Measurements from ENCODE around the gene ZNF365. TPM values are rescaled to one million over a fixed set of nuclear protein-coding genes. Genes with fewer than 3 reads are reported as not detected.
"Not testable (repeated sequence)": the region's sequence is repeated elsewhere in the genome, so short reads cannot be mapped to it uniquely, and the experiment has no call there.

Gene ZNF365
- total RNA-seq, 1 donor from 2014 or later, result not detected

DNA sequence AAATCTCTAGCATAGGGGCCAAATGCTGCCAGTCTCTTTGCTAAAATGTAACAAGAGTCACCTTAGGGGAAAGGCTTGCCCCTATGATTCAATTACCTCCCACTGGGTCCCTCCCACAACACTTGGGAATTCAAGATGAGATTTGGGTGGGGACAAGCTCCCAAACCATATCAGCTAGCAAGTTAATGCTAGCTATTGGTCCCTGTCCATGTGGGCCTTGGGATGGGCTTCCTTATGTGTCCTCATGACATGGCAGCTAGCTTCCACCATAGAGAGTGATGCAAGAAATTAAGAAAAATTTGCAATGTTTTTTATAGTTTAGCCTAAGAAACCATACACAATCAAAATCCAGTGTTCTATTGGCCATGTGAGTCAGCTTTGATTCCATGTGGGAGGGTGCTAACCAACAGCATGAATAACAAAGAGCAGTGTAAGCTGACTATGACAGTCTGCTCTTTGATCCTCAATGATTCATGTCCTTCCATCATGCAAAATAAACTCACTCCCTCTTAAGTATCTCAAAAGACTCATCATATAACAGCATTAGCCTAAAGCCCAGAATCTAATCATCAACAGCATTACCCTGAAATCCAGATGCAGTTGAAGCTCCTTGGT is 21.7 kb upstream of the ZNF365 start:
- intact Hi-C loops (cut with micrococcal nuclease), result no loop called here

DNA sequence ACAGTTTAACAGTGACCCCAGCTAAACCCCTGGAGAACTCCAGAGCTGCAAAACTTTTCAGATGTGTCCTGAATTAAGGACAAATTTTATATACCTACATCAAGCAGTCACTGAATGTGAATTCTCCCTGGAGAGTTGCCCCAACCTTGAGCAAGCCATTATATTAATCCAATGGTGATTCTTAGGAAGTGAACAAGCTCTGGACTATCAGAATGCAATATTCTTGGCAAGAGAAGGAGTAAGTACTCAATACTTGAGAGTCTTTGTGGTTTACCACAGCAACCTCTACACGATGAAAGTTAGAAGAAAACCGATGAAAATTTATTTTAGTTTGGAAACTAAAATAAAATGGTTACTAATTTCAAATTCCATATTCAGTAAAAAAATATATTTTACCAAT is 19.3 kb upstream of the ZNF365 start:
- no peak for DNase-seq (ENCODE audit: low spot score)
- intact Hi-C loops (cut with micrococcal nuclease), result no loop called here
- H3K9me3 Mint-ChIP-seq, result peaks cover 32% of the 10 kb centered on the region
- H3K36me3 Mint-ChIP-seq (ENCODE audit: low read depth), result no peaks in the 10 kb centered on the region
- H3K27me3 Mint-ChIP-seq (ENCODE audit: low read depth), result no peaks in the 10 kb centered on the region
- no peak overlapping the region for H3K27ac Mint-ChIP-seq
- H3K4me1 Mint-ChIP-seq (ENCODE audit: low read depth), result peaks cover 7% of the 10 kb centered on the region
- H3K4me3 Mint-ChIP-seq (ENCODE audit: low read depth), result no peak overlapping the region

More for the DNA sequence above, 21.7 kb upstream of the ZNF365 start:
- Mint-ChIP-seq H3K27ac (no peak overlapping the region), H3K36me3 (ENCODE audit: low read depth) (no peaks in the 10 kb centered on the region), H3K4me1 (ENCODE audit: low read depth) (peaks cover 7% of the 10 kb centered on the region), H3K9me3 (peaks cover 50% of the 10 kb centered on the region), H3K27me3 (ENCODE audit: low read depth) (peaks cover 2% of the 10 kb centered on the region), H3K4me3 (ENCODE audit: low read depth) (no peak overlapping the region)
- DNase-seq (ENCODE audit: low spot score), result no peak

DNA sequence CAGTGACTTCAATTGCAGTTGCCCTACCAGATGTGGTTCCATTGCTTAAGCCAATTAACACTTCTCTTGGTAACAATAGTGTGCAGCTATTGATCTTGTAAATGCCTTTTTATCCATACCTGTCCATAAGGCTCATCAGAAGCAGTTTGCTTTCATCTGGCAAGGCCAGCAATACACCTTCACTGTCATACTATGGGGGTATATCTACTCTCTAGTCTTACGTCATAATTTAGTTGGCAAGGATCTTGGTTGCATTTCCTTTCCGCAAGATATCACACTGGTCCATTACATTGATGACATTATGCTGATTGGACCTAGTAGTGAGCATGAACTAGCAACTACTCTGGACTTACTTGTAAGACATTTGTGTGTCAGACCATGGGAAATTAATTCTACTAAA is 17.7 kb upstream of the ZNF365 start:
- DNase-seq (ENCODE audit: low spot score), result no peak
- Mint-ChIP-seq H3K27ac (no peak overlapping the region), H3K36me3 (ENCODE audit: low read depth) (no peaks in the 10 kb centered on the region), H3K4me1 (ENCODE audit: low read depth) (peaks cover 7% of the 10 kb centered on the region), H3K9me3 (peaks cover 22% of the 10 kb centered on the region), H3K27me3 (ENCODE audit: low read depth) (no peaks in the 10 kb centered on the region), H3K4me3 (ENCODE audit: low read depth) (no peak overlapping the region)
- intact Hi-C loops (cut with micrococcal nuclease), result no loop called here

DNA sequence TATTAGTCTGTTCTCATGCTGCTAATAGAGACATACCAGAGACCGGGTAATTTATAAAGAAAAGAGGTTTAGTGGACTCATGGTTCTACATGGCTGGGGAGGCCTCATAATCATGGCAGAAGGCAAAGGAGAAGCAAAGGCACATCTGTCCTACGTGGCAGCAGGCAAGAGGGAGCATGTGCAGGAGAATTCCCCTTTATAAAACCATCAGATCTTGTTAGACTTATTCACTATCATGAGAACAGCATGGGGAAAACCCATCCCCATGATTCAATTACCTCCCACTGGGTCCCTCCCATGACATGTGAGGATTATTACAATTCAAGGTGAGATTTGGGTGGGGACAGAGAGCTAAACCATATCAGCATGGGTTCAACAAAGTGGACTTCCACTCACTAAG is 16.0 kb upstream of the ZNF365 start:
- H3K27me3 Mint-ChIP-seq (ENCODE audit: low read depth); H3K36me3 Mint-ChIP-seq (ENCODE audit: low read depth); DNase-seq (ENCODE audit: low spot score); H3K4me3 Mint-ChIP-seq (ENCODE audit: low read depth); H3K4me1 Mint-ChIP-seq (ENCODE audit: low read depth); intact Hi-C loops (cut with micrococcal nuclease); H3K27ac Mint-ChIP-seq: not testable (repeated sequence)
- H3K9me3 Mint-ChIP-seq, result peaks cover 16% of the 10 kb centered on the region

DNA sequence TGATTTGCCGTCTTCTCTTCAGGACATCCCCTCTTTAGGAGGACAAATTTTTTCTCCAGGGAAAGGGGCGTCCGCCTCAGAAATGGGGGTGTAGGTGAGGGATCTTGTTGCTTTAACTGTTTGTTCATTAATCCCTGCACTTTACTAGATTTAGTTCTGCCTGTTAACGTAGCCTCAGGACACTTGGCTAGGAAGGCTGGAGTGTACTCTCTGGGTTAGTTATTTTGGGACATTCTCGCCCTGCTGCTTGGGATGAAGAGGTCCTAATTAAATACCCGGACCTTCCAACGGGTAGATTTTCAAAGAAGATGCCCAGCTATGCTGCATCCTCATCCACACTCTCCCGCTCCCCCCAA is 552 bp upstream of the ZNF365 start:
- no peak for DNase-seq (ENCODE audit: low spot score)

DNA sequence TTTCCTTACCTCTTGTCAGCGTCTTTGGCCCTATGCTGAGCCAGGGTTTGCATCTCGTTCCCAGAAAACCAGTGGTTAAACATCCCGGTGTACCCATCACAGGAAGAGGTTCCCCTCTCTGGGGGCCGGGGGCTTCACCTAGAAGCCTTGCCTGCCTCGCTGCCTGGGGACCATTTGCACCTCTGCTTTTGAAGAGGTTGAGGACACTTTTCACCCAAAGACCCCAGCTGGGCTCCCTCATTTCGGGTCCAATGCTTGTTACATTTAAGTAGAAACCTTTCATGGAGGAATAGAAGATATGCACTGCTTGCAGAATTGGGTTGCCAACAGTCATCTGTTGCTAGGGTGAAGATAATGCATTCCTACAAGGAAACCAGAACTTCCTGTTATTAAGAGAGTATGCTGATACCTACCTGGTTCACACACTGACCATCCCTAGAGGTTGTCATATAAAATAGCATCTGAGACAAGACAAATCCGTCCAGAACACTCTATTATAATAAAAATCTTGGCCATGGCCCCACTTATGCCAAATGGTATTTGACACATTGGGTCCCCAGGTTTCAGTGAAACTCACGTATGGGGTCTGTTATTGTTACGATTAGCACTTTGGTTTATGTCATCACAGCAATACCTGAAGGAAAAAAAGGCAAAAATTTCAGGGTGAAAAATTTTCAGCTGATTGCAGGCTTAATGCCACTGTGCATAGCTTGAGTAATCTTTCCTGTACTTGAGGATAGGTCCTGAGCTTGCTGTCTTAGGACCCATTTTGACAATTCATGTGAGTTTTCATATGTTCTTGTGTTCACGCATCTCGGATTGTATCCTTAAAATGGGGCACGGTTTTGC is 917 bp downstream of the ZNF365 start:
- Mint-ChIP-seq H3K4me1 (ENCODE audit: low read depth) (peaks cover 10% of the 10 kb centered on the region), H3K36me3 (ENCODE audit: low read depth) (no peaks in the 10 kb centered on the region), H3K27me3 (ENCODE audit: low read depth) (peaks cover 57% of the 10 kb centered on the region), H3K9me3 (no peaks in the 10 kb centered on the region), H3K4me3 (ENCODE audit: low read depth) (no peak overlapping the region), H3K27ac (no peak overlapping the region)
- intact Hi-C loops (cut with micrococcal nuclease), result loop anchor here (1.0 kb wide), 1 partner anchor 9 kb away; no protein-coding TSS in a partner anchor
- DNase-seq (ENCODE audit: low spot score), result no peak

More for the DNA sequence above, 552 bp upstream of the ZNF365 start:
- Mint-ChIP-seq H3K4me1 (ENCODE audit: low read depth) (peaks cover 7% of the 10 kb centered on the region), H3K27me3 (ENCODE audit: low read depth) (peaks cover 57% of the 10 kb centered on the region), H3K27ac (no peak overlapping the region), H3K9me3 (no peaks in the 10 kb centered on the region), H3K36me3 (ENCODE audit: low read depth) (no peaks in the 10 kb centered on the region), H3K4me3 (ENCODE audit: low read depth) (peak overlapping the region; percentile 74)
- intact Hi-C loops (cut with micrococcal nuclease), result no loop called here

DNA sequence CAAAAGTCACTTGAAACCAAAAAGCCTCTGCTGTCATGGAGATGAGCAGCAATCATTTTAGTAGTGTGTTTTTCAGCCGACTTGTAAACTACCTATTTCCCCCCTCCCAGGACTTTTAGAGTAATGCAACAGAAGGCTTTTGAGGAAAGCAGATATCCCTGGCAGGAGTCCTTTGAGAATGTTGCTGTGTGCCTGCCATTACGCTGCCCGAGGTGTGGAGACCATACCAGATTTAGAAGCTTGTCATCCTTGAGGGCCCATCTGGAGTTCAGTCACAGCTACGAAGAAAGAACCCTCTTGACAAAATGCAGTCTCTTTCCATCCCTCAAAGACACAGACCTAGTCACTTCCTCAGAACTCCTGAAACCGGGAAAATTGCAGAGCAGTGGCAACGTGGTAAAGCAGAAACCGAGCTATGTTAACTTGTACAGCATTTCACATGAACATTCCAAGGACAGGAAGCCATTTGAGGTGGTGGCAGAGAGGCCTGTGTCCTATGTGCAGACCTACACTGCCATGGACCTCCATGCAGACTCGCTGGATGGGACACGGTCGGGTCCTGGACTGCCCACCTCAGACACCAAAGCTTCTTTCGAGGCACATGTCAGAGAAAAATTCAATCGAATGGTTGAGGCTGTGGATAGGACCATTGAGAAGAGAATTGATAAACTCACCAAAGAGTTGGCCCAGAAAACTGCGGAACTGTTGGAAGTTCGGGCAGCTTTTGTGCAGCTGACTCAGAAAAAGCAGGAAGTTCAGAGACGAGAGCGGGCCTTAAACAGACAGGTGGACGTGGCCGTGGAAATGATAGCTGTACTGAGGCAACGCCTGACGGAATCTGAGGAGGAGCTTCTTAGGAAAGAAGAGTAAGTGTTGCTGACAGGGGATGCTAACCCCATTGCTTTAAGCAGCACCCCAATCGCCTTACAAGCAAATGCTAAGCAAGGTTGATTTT is 2.2 kb downstream of the ZNF365 start:
- intact Hi-C loops (cut with micrococcal nuclease), result no loop called here
- no peak for DNase-seq (ENCODE audit: low spot score)
- Mint-ChIP-seq H3K27me3 (ENCODE audit: low read depth) (peaks cover 69% of the 10 kb centered on the region), H3K27ac (no peak overlapping the region), H3K4me1 (ENCODE audit: low read depth) (peaks cover 10% of the 10 kb centered on the region), H3K4me3 (ENCODE audit: low read depth) (no peak overlapping the region), H3K36me3 (ENCODE audit: low read depth) (no peaks in the 10 kb centered on the region), H3K9me3 (no peaks in the 10 kb centered on the region)

DNA sequence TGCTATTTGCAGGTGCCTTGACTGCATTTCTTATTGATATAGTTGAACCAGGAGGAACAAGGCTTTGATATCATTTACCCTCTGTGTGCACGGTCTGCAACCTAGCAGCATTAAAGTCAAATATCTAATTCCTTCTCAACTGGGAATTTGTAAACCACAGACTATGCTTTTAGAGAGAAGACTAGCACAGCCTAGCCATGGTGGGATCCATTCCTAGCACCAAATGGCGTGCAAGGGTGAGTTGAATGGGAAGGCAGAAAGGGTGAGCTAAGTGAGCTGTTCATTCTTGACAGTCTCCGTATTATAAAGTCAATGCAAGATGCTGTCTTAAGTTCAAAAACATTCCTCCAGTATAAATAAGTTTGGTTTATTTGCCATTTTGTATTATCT is 2.9 kb downstream of the ZNF365 start:
- Mint-ChIP-seq H3K9me3 (no peaks in the 10 kb centered on the region), H3K4me3 (ENCODE audit: low read depth) (no peak overlapping the region), H3K27me3 (ENCODE audit: low read depth) (peaks cover 69% of the 10 kb centered on the region), H3K4me1 (ENCODE audit: low read depth) (peaks cover 10% of the 10 kb centered on the region), H3K36me3 (ENCODE audit: low read depth) (no peaks in the 10 kb centered on the region), H3K27ac (no peak overlapping the region)
- no peak for DNase-seq (ENCODE audit: low spot score)
- intact Hi-C loops (cut with micrococcal nuclease), result no loop called here

DNA sequence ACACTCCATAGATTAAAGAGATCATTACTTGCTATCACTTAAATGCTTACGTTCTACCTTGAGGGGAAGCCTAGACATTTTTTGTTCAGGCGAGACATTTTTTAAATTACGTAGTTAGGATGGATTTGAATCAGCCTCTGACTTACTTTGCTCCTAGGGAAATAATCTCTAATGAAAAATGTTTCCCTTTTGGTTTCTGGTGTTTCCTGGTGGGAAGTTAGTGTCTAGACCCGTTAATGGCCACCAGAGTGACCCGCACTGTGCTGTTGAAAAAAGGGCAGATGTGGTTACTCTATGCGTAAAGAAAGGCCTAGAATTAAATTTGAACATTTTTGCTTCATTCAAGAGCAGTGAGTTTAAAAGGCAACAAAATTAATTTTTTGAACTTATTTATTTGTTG is 3.8 kb downstream of the ZNF365 start:
- Mint-ChIP-seq H3K4me3 (ENCODE audit: low read depth) (no peak overlapping the region), H3K9me3 (peaks cover under 1% of the 10 kb centered on the region), H3K36me3 (ENCODE audit: low read depth) (no peaks in the 10 kb centered on the region), H3K27ac (no peak overlapping the region), H3K27me3 (ENCODE audit: low read depth) (peaks cover 72% of the 10 kb centered on the region), H3K4me1 (ENCODE audit: low read depth) (peaks cover 14% of the 10 kb centered on the region)
- no peak for DNase-seq (ENCODE audit: low spot score)
- intact Hi-C loops (cut with micrococcal nuclease), result no loop called here

DNA sequence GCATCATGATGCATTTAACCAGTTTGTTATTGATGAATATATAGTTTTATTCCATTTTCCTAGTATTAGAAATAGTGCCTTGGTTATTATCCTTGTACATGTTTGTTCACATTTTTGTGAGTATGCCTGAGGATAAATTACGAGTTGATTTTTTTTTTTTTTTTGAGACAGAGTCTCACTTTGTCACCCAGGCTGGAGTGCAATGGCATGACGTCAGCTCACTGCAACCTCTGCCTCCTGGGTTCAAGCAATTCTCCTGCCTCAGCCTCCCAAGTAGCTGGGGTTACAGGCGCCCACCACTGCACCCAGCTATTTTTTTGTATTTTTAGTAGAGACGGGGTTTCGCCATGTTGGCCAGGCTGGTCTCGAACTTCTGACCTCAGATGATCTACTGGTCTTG is 4.7 kb downstream of the ZNF365 start:
- DNase-seq (ENCODE audit: low spot score); H3K36me3 Mint-ChIP-seq (ENCODE audit: low read depth); H3K27ac Mint-ChIP-seq; H3K4me3 Mint-ChIP-seq (ENCODE audit: low read depth); H3K9me3 Mint-ChIP-seq; intact Hi-C loops (cut with micrococcal nuclease): not testable (repeated sequence)
- H3K27me3 Mint-ChIP-seq (ENCODE audit: low read depth), result peaks cover 67% of the 10 kb centered on the region
- H3K4me1 Mint-ChIP-seq (ENCODE audit: low read depth), result peaks cover 18% of the 10 kb centered on the region

DNA sequence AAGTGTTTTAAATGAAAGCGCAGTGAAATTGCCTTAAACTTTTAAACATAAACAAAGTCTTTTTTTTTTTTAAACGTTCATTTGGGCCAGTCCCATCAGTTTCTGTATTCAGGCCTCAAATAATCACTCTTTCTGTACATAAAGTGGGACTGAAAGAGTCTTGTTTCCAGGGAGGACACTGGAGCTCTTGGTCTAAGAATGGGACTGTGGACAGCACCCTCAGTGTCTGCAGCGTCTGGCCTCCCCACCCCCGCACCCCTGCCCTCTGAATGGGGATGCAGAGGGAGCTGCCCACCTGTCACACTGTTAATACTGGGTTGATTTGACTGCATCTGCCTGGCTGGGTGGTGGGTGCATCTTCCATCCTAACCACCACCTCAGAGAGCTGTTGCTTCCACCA is 5.2 kb downstream of the ZNF365 start:
- H3K36me3 Mint-ChIP-seq (ENCODE audit: low read depth), result no peaks in the 10 kb centered on the region
- intact Hi-C loops (cut with micrococcal nuclease), result no loop called here
- no peak for DNase-seq (ENCODE audit: low spot score)
- H3K4me1 Mint-ChIP-seq (ENCODE audit: low read depth), result peaks cover 22% of the 10 kb centered on the region
- no peak overlapping the region for H3K27ac Mint-ChIP-seq
- H3K9me3 Mint-ChIP-seq, result peaks cover 4% of the 10 kb centered on the region
- H3K4me3 Mint-ChIP-seq (ENCODE audit: low read depth), result no peak overlapping the region
- peaks cover 66% of the 10 kb centered on the region for H3K27me3 Mint-ChIP-seq (ENCODE audit: low read depth)

DNA sequence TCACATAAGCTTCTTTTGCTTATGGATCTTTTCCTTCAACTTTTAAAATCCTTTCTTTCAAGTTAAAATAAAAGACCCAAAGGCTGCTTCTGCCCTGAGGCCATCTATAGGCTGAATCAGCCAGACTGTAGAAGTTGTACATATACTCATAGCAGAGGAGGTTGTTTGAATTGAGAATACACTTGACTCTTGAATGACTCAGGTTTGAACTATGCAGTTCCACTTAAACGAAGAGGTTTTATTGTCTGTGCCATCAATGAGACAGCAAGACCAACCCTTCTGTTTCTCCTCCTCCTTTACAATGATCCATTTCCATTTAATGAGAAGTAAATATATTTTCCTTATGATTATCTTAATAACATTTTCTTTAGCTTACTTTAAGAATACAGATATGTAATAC is 5.8 kb downstream of the ZNF365 start:
- Mint-ChIP-seq H3K9me3 (peaks cover 4% of the 10 kb centered on the region), H3K36me3 (ENCODE audit: low read depth) (no peaks in the 10 kb centered on the region), H3K4me1 (ENCODE audit: low read depth) (peaks cover 26% of the 10 kb centered on the region), H3K27ac (no peak overlapping the region), H3K4me3 (ENCODE audit: low read depth) (no peak overlapping the region), H3K27me3 (ENCODE audit: low read depth) (peaks cover 62% of the 10 kb centered on the region)
- DNase-seq (ENCODE audit: low spot score), result no peak
- intact Hi-C loops (cut with micrococcal nuclease), result loop anchor here (5.0 kb wide), 4 partner anchors 113 to 1093 kb away; partner anchors contain the start of gene RTKN2

Data from activated T-helper 2 cell treated with anti-CD3 and anti-CD28 coated beads, Interferon-gamma antibody, Interleukin-2, Interleukin-4, amounts not matched to agents 10 μg/mL and 5 μg/mL and 100 μg/mL, durations not matched to agents 14 hours and 24 hours and 36 hours (primary cell).